ENCODE data around the gene CNPY1.

- no peak for TF ChIP-seq CTCF (IDR thresholded peaks at IDR 0.05; ENCODE audit: poor library complexity, severe bottlenecking)
- TF ChIP-seq EZH2 (IDR thresholded peaks at IDR 0.05; ENCODE audit: borderline replicate concordance, insufficient read depth, low read length, poor library complexity, severe bottlenecking): no peak
- TF ChIP-seq SMC3 (conservative IDR thresholded peaks at IDR 0.05; ENCODE audit: poor library complexity): no peak
These were observed 82.2 kb downstream of the CNPY1 start for GRCh38 chr7:155464183-155464582.
